Activated naive CD4-positive, alpha-beta T cell treated with anti-CD3 and anti-CD28 coated beads, Interleukin-2, amount 10 ng/mL, durations not matched to agents 7 days and 5 days (primary cell): Measurements from ENCODE around the gene MDM1.

ENCODE experiments used
- CTCF ChIA-PET: fragments of 350-600 bp; sonication (Branson Sonifier 250); formaldehyde crosslinking; loops from one replicate; lab custom pipeline; 2021; ENCODE audit warnings: antibody characterized with exemption; lab: Charles Lee
- DNase-seq: peaks from one replicate; pipeline ENCODE4 v3.0.0-alpha.2; 2020
- H3K27ac Mint-ChIP-seq: one replicate; pipeline ENCODE4 v1.8.0; 2021; ENCODE audit warnings: mild to moderate bottlenecking, moderate library complexity, mixed read lengths
- H3K27me3 Mint-ChIP-seq: one replicate; pipeline ENCODE4 v1.8.0; 2021; ENCODE audit warnings: mild to moderate bottlenecking, mixed read lengths
- H3K36me3 Mint-ChIP-seq: one replicate; pipeline ENCODE4 v1.8.0; 2021; ENCODE audit warnings: mixed read lengths
- H3K4me1 Mint-ChIP-seq: one replicate; pipeline ENCODE4 v1.8.0; 2021; ENCODE audit warnings: mixed read lengths
- H3K4me3 Mint-ChIP-seq: one replicate; pipeline ENCODE4 v1.8.0; 2021; ENCODE audit warnings: mild to moderate bottlenecking, moderate library complexity, mixed read lengths
- H3K9me3 Mint-ChIP-seq: one replicate; pipeline ENCODE4 v1.8.0; 2021; ENCODE audit warnings: mixed read lengths

Gene MDM1

GRCh38 chr12:68268967-68269366, 63.2 kb downstream of the MDM1 start:
- H3K4me3 Mint-ChIP-seq: no peak overlapping the region
- no peak overlapping the region for H3K27ac Mint-ChIP-seq
- no peaks in the 10 kb centered on the region for H3K36me3 Mint-ChIP-seq
- CTCF ChIA-PET: interaction anchor here (0.7 kb wide), 1 partner anchor 47 kb away, joined by 3 read pairs; no protein-coding TSS in a partner anchor
- peaks cover 16% of the 10 kb centered on the region for H3K27me3 Mint-ChIP-seq
- H3K4me1 Mint-ChIP-seq: peaks cover 10% of the 10 kb centered on the region
- H3K9me3 Mint-ChIP-seq: no peaks in the 10 kb centered on the region
- DNase-seq: no peak

DNA sequence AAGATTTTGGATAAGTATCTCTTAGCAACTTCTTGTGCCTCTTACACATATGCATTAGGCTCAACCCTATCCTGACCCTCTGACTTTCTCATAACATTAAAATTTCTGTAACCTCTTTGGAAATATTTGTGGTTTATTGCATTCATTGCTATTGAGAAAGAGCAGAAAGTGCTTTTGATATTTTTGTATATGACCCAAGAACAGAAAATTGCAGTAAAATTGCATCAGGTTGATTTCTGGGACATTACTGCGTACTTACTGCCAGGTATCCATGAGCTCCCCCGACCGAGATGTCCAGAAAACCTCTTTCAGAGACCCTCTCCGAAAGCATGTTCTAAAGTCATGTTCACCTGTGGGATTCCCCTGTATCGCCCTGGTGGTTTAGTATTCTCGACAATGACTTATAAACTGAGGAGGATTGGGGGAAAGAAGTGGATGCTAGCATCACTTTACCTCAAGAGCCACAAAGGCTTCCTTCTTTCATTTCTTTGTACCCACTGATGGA, 64.2 kb downstream of the MDM1 start:
- Mint-ChIP-seq H3K4me1 (peaks cover 10% of the 10 kb centered on the region), H3K27ac (no peak overlapping the region), H3K27me3 (peaks cover 16% of the 10 kb centered on the region), H3K9me3 (no peaks in the 10 kb centered on the region), H3K4me3 (no peak overlapping the region), H3K36me3 (no peaks in the 10 kb centered on the region)
- CTCF ChIA-PET: no interaction called here
- DNase-seq: no peak

GRCh38 chr12:68264857-68265256, 67.3 kb downstream of the MDM1 start:
- Mint-ChIP-seq H3K4me3 (no peak overlapping the region), H3K36me3 (no peaks in the 10 kb centered on the region), H3K27ac (no peak overlapping the region), H3K27me3 (peaks cover 14% of the 10 kb centered on the region), H3K9me3 (no peaks in the 10 kb centered on the region), H3K4me1 (peaks cover 20% of the 10 kb centered on the region)
- no peak for DNase-seq
- CTCF ChIA-PET: interaction anchor here (0.7 kb wide), 1 partner anchor 584 kb away, joined by 3 read pairs; no protein-coding TSS in a partner anchor

DNA sequence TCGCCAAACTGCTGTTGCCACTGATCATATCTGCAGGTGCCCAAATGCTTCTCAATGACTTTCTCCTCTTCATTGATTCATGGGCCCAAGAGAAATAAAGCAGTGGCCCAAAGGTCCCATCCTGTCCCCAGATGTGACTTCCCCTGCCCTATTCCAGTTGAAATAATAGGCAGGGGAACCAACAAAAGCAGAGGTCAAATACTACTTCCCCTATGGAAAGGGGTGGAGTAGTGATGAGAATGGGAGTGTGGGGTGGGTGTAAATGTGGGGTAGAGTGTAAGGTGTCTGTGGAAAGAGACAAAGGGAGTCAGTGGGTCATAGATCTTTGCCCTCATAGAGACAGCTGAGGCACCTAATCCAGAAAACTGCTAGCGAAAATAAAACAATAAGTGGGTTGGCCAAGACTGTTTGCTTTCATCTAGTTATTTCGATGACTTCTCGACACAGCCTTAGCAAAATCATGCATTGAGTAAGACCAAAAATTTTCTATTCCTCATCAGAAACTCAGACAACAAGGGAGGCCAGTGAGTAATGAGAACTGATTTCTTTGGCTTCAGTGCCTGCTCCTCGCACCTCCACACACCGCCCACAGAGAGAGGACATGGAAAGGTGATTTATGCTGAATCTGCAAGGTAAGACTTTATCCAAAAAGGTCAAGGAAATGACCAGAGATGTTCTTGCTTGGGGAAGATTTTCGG, 67.9 kb downstream of the MDM1 start:
- H3K9me3 Mint-ChIP-seq: no peaks in the 10 kb centered on the region
- CTCF ChIA-PET: no interaction called here
- no peaks in the 10 kb centered on the region for H3K36me3 Mint-ChIP-seq
- DNase-seq: no peak
- no peak overlapping the region for H3K4me3 Mint-ChIP-seq
- H3K27me3 Mint-ChIP-seq: peaks cover 14% of the 10 kb centered on the region
- H3K4me1 Mint-ChIP-seq: peaks cover 25% of the 10 kb centered on the region
- H3K27ac Mint-ChIP-seq: no peak overlapping the region

- peaks cover 25% of the 10 kb centered on the region for H3K4me1 Mint-ChIP-seq
Measured at GRCh38 chr12:68263366-68263765, 68.8 kb downstream of the MDM1 start.

GRCh38 chr12:68261896-68262295, 70.3 kb downstream of the MDM1 start:
- Mint-ChIP-seq H3K4me1 (peaks cover 17% of the 10 kb centered on the region), H3K9me3 (no peaks in the 10 kb centered on the region), H3K27ac (no peak overlapping the region), H3K4me3 (no peak overlapping the region), H3K36me3 (no peaks in the 10 kb centered on the region), H3K27me3 (peaks cover 13% of the 10 kb centered on the region)
- no peak for DNase-seq
- CTCF ChIA-PET: interaction anchor here (0.9 to 1.4 kb wide), 3 partner anchors 21 to 29 kb away, joined by 3 to 7 read pairs (median 4); no protein-coding TSS in a partner anchor

More at GRCh38 chr12:68263366-68263765, 68.8 kb downstream of the MDM1 start:
- no peak for DNase-seq
- no peaks in the 10 kb centered on the region for H3K9me3 Mint-ChIP-seq
- no peak overlapping the region for H3K4me3 Mint-ChIP-seq
- no peaks in the 10 kb centered on the region for H3K36me3 Mint-ChIP-seq
- no peak overlapping the region for H3K27ac Mint-ChIP-seq
- H3K27me3 Mint-ChIP-seq: peaks cover 16% of the 10 kb centered on the region
- CTCF ChIA-PET: no interaction called here

DNA sequence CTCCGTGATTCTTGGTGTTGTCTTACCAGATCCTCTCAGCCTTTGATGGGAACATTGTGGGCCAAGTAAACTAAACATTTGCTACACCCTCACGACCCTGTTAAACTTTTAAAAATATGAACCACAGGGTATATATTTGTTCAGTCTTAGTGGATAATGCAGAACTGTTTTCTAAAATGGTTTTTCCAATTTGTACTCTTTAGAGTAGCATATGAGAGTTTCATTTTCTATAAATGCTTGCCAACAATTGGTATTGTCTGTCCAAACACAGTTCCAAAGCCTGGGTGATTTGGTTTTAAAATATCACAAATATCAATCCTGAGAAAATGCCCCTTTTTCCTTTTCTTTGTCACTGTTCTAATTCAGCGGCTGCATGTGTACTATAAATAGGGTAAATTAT, 72.0 kb downstream of the MDM1 start:
- DNase-seq: no peak
- Mint-ChIP-seq H3K36me3 (no peaks in the 10 kb centered on the region), H3K9me3 (no peaks in the 10 kb centered on the region), H3K27ac (no peak overlapping the region), H3K4me3 (no peak overlapping the region), H3K4me1 (peaks cover 17% of the 10 kb centered on the region), H3K27me3 (peaks cover 17% of the 10 kb centered on the region)
- CTCF ChIA-PET: no interaction called here

- Mint-ChIP-seq H3K36me3 (no peaks in the 10 kb centered on the region), H3K4me3 (no peak overlapping the region), H3K9me3 (no peaks in the 10 kb centered on the region), H3K4me1 (peaks cover 17% of the 10 kb centered on the region), H3K27me3 (peaks cover 17% of the 10 kb centered on the region), H3K27ac (no peak overlapping the region)
- CTCF ChIA-PET: interaction anchor here (1.0 kb wide), 2 partner anchors 19 to 39 kb away, joined by 3 read pairs; no protein-coding TSS in a partner anchor
- no peak for DNase-seq
Measured at GRCh38 chr12:68259318-68259940, 72.7 kb downstream of the MDM1 start.

- peaks cover 41% of the 10 kb centered on the region for H3K27me3 Mint-ChIP-seq
- no peaks in the 10 kb centered on the region for H3K36me3 Mint-ChIP-seq
- no peak for DNase-seq
- no peak within 1 kb of the TSS for H3K4me3 Mint-ChIP-seq
- no peaks in the 10 kb centered on the region for H3K9me3 Mint-ChIP-seq
- H3K4me1 Mint-ChIP-seq: no peaks in the 10 kb centered on the region
- H3K27ac Mint-ChIP-seq: no peak within 1 kb of the TSS
- CTCF ChIA-PET: interaction anchor here (1.4 kb wide), 1 partner anchor 25 kb away, joined by 3 read pairs; no protein-coding TSS in a partner anchor
Measured at GRCh38 chr12:68253504-68253903, 78.7 kb downstream of the MDM1 start, which contains the start of gene IL22. Gene IL22 (minus strand): TSS chr12:68253604. CDS start chr12:68253448, 156 bp downstream.

GRCh38 chr12:68252077-68252476, 80.1 kb downstream of the MDM1 start:
- H3K36me3 Mint-ChIP-seq: no peaks in the 10 kb centered on the region
- H3K4me1 Mint-ChIP-seq: no peaks in the 10 kb centered on the region
- no peaks in the 10 kb centered on the region for H3K9me3 Mint-ChIP-seq
- DNase-seq: no peak
- CTCF ChIA-PET: interaction anchor here (0.9 kb wide), 1 partner anchor 64 kb away, joined by 4 read pairs; no protein-coding TSS in a partner anchor
- peaks cover 47% of the 10 kb centered on the region for H3K27me3 Mint-ChIP-seq
- H3K27ac Mint-ChIP-seq: no peak overlapping the region
- H3K4me3 Mint-ChIP-seq: no peak overlapping the region

DNA sequence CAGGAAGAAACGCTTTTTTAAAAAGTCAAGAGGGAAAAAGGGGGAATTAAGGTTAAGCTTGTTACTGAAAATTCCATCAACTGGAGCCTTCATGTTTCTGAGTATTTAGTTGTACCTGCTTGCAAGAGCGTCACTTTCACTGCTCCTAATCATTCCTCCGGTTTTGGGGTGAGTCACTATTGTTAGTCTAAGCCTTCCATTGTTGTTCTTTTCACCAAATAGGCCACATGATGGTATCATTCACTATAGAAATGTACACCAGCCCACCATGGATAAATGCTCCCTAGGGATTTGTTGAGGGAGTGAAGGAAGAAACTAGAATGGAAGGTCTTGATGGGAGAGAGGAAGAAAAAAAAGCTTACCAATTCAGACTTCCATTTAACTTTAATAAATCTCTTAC, 81.7 kb downstream of the MDM1 start:
- no peak for DNase-seq
- peaks cover 56% of the 10 kb centered on the region for H3K27me3 Mint-ChIP-seq

DNA sequence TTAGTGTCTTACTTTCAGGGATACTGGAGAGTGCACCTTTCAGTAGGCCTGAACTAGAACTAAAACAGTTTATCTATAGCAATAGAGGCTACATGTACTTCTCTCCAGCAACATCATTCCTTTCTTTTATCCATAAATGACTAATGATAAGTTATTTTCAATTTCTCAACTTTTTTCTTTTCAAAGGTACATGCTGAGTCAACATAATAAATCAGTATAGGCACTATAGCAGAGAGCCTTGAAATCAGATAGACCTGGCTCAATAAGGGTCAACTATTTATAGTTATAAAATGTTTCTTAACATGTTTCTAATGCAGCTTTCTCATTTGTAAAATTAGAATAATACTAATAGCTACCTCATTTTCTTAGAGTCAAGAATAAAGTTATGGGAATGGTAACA, 84.4 kb downstream of the MDM1 start:
- H3K27me3 Mint-ChIP-seq: peaks cover 44% of the 10 kb centered on the region
- no peak overlapping the region for H3K4me3 Mint-ChIP-seq
- H3K27ac Mint-ChIP-seq: no peak overlapping the region
- H3K36me3 Mint-ChIP-seq: peaks cover under 1% of the 10 kb centered on the region
- H3K4me1 Mint-ChIP-seq: no peaks in the 10 kb centered on the region
- CTCF ChIA-PET: interaction anchor here (1.3 kb wide), 1 partner anchor 10 kb away, joined by 3 read pairs; no protein-coding TSS in a partner anchor
- DNase-seq: no peak
- H3K9me3 Mint-ChIP-seq: peaks cover under 1% of the 10 kb centered on the region

More for the DNA sequence above, 81.7 kb downstream of the MDM1 start:
- Mint-ChIP-seq H3K4me3 (no peak overlapping the region), H3K4me1 (no peaks in the 10 kb centered on the region), H3K27ac (no peak overlapping the region), H3K36me3 (no peaks in the 10 kb centered on the region), H3K9me3 (no peaks in the 10 kb centered on the region)
- CTCF ChIA-PET: no interaction called here

- Mint-ChIP-seq H3K4me3 (no peak overlapping the region), H3K4me1 (peaks cover 7% of the 10 kb centered on the region), H3K9me3 (peaks cover 2% of the 10 kb centered on the region), H3K27me3 (peaks cover 33% of the 10 kb centered on the region), H3K27ac (no peak overlapping the region), H3K36me3 (peaks cover 2% of the 10 kb centered on the region)
- DNase-seq: no peak
- CTCF ChIA-PET: interaction anchor here (1.0 kb wide), 1 partner anchor 24 kb away, joined by 3 read pairs; no protein-coding TSS in a partner anchor
Measured at GRCh38 chr12:68246350-68246749, 85.8 kb downstream of the MDM1 start.
